NCI-H524 (cell line): Measurements from ENCODE around the gene BTRC.
"Not testable (repeated sequence)": the region's sequence is repeated elsewhere in the genome, so short reads cannot be mapped to it uniquely, and the experiment has no call there.

Source experiments
- DNase-seq, 2 experiments: peaks; one replicate each; lab custom pipeline; 2025; lab: John Stamatoyannopoulos, UW

BTRC gene

DNA sequence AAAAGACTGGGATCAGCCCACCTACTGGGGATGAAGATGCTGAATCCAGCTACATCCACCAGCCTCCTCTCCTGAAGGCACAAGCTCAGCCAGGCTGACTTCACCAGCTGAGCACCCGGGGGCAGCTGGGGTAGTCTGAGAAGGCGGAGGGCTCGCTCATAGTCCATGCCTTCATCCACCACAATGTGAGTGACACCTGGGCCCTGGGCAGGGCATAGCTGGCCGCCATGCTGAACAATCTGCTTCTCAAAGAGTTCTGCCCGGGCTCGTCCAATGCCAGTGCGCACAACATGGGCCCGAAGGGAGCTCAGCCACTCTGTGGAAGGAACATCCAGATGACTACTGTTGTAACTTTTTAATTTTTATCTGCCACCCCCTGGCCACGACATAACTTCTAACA, 231.9 kb downstream of the BTRC start:
- no peak for DNase-seq

- DNase-seq: peak; percentile 38 to 83
These were observed 234.0 kb downstream of the BTRC start, which contains the start of the genes DPCD and POLL for GRCh38 chr10:101587725-101588653. TSS of gene DPCD (plus strand) at chr10:101588321. CDS start at chr10:101588337, 16 bp downstream. TSS of gene POLL (minus strand) at chr10:101588257. CDS start at chr10:101587360, 897 bp downstream.

DNA sequence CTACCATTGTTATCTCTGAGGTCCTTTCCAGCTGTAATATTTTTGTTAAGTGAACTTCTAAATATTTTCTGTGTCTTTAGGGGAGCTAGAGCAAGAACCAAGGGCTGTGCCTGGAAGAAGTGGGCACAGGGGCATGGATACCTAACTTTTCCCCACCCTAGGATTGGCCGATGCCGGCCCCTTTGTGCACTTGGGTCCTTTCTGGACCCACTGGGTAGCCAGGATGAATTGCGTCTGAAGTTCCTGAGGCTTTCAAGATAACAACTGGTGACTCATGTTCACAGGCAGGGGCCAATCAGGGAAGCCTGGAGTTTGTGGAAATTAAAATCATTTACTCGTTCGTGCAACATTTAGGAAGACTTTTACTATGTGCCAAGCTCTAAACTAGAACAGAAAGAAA, 234.9 kb downstream of the BTRC start:
- DNase-seq: no peak

GRCh38 chr10:101593331-101593730, 239.4 kb downstream of the BTRC start:
- not testable (repeated sequence) for DNase-seq

- no peak for DNase-seq
These were observed 241.8 kb downstream of the BTRC start for GRCh38 chr10:101595591-101596433.

DNA sequence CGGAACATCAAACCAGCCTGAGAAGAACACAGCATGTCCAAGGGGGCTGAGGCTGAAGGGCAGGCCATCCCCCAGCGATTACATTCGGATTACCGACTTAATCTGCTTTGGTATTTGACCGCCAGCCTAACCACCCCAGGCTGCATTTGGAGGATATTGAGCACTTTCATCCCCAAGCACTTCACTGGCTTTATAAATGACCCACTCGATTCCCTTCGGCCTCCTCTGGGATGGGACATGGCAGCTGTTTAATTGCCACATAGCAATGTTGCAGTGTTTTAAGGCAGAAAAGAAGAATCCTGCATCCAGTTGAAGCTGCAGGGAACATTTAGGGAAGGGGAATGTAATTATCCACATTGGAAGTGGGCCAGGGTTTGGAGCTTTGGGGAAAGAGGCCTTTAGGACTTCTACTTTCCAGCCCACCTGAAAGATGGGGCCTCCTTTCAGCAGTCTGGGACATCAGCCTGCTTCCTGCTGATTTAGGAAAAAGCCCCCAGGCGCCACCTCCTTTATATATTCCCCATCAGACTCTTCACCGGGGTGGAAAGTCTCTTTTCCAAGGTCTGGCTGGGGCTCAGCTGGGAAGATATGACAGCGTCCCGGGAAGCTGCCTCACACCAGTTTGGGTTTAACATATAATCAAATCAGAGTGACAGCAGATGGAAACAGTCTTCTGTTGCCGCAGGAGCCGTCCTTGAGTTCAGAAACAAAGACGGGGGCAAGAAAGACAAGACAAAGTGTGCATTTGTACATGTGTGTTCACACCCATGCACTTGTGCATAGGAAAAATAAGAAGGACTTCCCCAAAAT, 243.3 kb downstream of the BTRC start:
- peak; percentile 40 to 61 for DNase-seq

DNA sequence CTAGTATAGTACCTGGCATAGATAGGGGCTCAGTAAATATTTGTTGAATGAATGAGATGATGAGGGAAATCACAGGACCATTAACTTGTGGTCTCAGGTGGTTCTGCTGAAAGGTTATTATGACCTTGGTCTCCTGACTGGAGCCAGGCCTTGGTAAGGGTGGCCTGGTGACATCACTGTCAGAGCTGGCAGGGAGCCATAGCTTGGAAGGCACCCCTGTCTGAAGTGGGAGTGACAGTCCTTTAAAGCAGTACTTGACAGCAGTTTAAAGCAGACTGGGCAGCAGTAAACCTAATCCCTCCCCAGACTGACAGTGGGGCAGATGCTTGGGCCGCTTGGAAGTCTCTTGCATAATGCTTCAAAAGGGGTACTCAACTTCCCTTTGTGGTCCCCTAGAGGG, 247.6 kb downstream of the BTRC start:
- DNase-seq: peak; percentile 56 to 80

- peak; percentile 63 to 70 for DNase-seq
These were observed 248.9 kb downstream of the BTRC start for GRCh38 chr10:101602761-101603398.
